Measurements from ENCODE around the gene PXMP2. TPM values are rescaled to one million over a fixed set of nuclear protein-coding genes. Genes with fewer than 3 reads are reported as not detected.

The PXMP2 gene
- total RNA-seq, 1 donor: 10.1 TPM

DNA sequence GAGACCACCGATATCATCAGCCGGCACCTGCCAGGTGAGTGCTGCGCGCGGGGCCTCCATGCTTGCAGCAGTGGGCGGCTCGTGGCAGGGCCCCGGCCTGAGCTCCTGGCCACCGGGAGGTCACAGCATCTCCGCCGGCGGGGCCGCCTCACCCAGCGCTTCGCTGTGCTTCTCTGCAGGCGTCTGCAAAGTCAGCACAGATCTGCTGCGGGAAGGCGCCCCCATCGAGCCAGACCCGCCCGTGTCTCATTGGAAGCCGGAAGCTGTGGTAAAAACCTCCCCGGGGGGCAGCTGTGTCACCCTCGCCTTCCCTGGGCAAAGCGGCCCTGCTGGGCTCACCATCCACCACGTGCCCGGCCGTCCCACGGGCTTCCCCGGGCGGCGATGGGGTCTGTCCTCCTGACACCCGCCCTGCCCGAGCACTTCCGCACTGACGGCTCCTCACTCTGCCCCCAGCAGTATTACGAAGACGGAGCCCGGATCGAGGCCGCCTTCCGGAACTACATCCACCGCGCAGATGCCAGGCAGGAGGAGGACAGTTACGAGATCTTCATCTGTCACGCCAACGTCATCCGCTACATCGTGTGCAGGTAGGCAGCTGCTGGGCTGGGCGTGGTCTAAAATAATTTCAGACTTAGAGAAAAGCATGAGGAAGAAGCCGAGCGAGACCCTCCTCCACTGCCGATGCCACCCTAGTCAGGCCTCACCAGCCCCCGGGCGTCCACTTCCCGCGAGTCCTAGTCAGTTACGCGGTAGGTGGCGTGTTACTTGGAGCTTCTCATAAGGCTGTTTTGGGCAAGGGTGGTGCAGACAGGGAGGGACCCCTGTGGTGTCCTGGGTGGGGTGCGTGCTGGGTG is 30.4 kb downstream of the PXMP2 start:
- no peaks in the 10 kb centered on the region for H3K4me1 ChIP-seq (ENCODE audit: insufficient read depth, low read length)
- no peaks in the 10 kb centered on the region for H3K9me3 ChIP-seq (ENCODE audit: low read depth, low read length)
- peaks cover 40% of the 10 kb centered on the region for H3K79me2 ChIP-seq (ENCODE audit: insufficient read depth, low read length)
- H3K27ac ChIP-seq (ENCODE audit: low read depth, low read length): no peak overlapping the region
- TF ChIP-seq, protein P1, sequence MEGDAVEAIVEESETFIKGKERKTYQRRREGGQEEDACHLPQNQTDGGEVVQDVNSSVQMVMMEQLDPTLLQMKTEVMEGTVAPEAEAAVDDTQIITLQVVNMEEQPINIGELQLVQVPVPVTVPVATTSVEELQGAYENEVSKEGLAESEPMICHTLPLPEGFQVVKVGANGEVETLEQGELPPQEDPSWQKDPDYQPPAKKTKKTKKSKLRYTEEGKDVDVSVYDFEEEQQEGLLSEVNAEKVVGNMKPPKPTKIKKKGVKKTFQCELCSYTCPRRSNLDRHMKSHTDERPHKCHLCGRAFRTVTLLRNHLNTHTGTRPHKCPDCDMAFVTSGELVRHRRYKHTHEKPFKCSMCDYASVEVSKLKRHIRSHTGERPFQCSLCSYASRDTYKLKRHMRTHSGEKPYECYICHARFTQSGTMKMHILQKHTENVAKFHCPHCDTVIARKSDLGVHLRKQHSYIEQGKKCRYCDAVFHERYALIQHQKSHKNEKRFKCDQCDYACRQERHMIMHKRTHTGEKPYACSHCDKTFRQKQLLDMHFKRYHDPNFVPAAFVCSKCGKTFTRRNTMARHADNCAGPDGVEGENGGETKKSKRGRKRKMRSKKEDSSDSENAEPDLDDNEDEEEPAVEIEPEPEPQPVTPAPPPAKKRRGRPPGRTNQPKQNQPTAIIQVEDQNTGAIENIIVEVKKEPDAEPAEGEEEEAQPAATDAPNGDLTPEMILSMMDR (IDR thresholded peaks at IDR 0.05; ENCODE audit: extremely low read depth, low read depth, low read length): no peak
- H3K27me3 ChIP-seq (ENCODE audit: insufficient read depth, low read length): no peaks in the 10 kb centered on the region
- H2AFZ ChIP-seq (ENCODE audit: low read length): no peak overlapping the region
- peak; percentile 76 for DNase-seq (ENCODE audit: insufficient read length, low spot score, missing footprints)
- H4K20me1 ChIP-seq (ENCODE audit: insufficient read depth, low read length): peaks cover 19% of the 10 kb centered on the region
- no peak overlapping the region for H3K4me3 ChIP-seq (ENCODE audit: insufficient read depth, low read length)
- H3K4me2 ChIP-seq (ENCODE audit: insufficient read depth, low read length): no peak overlapping the region
- H3K36me3 ChIP-seq (ENCODE audit: insufficient read depth, low read length): peaks cover 42% of the 10 kb centered on the region

DNA sequence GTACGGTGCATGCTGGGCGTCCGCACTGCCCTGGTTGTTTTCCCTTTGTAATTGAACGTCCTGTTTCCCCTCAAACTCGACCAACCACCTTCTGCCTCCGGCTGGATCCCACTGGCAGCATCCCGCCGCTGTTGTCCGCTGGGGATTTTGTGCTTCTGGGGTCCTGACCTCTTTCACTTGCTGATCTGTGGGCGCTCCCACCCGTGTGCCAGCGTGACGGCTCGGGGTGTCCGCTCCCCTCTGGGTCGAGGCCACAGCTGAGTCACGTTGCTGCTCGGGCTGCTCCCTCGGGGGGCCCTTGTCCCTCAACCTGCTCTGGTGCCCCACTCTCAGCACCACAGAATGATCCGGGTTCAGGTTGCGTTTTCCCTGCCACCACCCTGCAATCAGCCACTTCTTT is 31.3 kb downstream of the PXMP2 start:
- Histone ChIP-seq H3K4me3 (ENCODE audit: insufficient read depth, low read length) (no peak overlapping the region), H3K27me3 (ENCODE audit: insufficient read depth, low read length) (no peaks in the 10 kb centered on the region), H3K9me3 (ENCODE audit: low read depth, low read length) (no peaks in the 10 kb centered on the region), H3K79me2 (ENCODE audit: insufficient read depth, low read length) (peaks cover 38% of the 10 kb centered on the region), H3K36me3 (ENCODE audit: insufficient read depth, low read length) (peaks cover 50% of the 10 kb centered on the region), H3K27ac (ENCODE audit: low read depth, low read length) (no peak overlapping the region), H3K4me1 (ENCODE audit: insufficient read depth, low read length) (no peaks in the 10 kb centered on the region), H4K20me1 (ENCODE audit: insufficient read depth, low read length) (peaks cover 27% of the 10 kb centered on the region), H2AFZ (ENCODE audit: low read length) (no peak overlapping the region), H3K4me2 (ENCODE audit: insufficient read depth, low read length) (no peak overlapping the region)
- TF ChIP-seq, protein P1 (IDR thresholded peaks at IDR 0.05; ENCODE audit: extremely low read depth, low read depth, low read length): no peak
- DNase-seq (ENCODE audit: insufficient read length, low spot score, missing footprints): peak; percentile 74

DNA sequence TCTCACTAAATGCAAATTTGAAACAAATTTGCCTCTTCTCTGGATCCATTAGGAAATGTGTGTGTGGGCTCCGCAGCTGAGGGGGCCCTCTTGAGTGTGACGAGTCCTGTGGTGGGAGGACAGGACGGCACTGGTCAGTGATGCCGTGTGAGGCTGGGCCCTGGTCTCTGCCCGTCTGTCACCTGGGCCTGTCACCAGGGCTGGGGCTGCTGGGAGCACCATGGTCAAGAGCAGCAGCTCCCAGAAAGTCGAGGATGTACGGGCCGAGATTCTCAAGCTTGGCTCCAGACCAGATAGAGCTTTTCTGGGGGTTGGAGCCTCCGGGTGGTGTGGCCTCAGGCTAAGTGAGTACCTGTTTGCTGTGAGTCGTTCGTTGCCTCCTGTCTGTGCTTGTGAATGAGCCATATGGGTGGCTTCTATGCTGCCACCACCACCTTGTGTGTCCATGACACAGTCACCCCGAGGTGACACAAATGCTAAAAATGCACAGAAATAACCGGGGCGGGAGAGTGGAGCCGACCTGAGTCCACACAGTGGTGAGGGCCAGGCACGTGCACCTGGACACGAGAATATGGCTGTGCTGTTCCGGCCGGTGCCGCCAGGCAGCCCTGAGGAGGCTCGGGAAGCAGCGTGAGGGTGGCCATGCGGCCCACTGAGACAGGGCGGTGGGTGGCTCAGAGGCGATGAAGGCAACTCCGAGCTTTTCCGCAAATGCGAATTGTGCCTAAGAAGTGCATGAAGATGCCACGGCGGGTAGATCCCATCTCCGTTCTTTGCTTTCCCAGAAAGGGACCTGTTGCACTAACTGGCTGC is 32.0 kb downstream of the PXMP2 start:
- no peak overlapping the region for H2AFZ ChIP-seq (ENCODE audit: low read length)
- H3K4me3 ChIP-seq (ENCODE audit: insufficient read depth, low read length): no peak overlapping the region
- H3K4me1 ChIP-seq (ENCODE audit: insufficient read depth, low read length): peaks cover 6% of the 10 kb centered on the region
- peaks cover 29% of the 10 kb centered on the region for H4K20me1 ChIP-seq (ENCODE audit: insufficient read depth, low read length)
- DNase-seq (ENCODE audit: insufficient read length, low spot score, missing footprints): peak; percentile 83
- no peak overlapping the region for H3K4me2 ChIP-seq (ENCODE audit: insufficient read depth, low read length)
- peaks cover 55% of the 10 kb centered on the region for H3K36me3 ChIP-seq (ENCODE audit: insufficient read depth, low read length)
- H3K27me3 ChIP-seq (ENCODE audit: insufficient read depth, low read length): no peaks in the 10 kb centered on the region
- TF ChIP-seq, protein P1 (IDR thresholded peaks at IDR 0.05; ENCODE audit: extremely low read depth, low read depth, low read length): no peak
- H3K27ac ChIP-seq (ENCODE audit: low read depth, low read length): no peak overlapping the region
- H3K79me2 ChIP-seq (ENCODE audit: insufficient read depth, low read length): peaks cover 36% of the 10 kb centered on the region
- H3K9me3 ChIP-seq (ENCODE audit: low read depth, low read length): no peaks in the 10 kb centered on the region

DNA sequence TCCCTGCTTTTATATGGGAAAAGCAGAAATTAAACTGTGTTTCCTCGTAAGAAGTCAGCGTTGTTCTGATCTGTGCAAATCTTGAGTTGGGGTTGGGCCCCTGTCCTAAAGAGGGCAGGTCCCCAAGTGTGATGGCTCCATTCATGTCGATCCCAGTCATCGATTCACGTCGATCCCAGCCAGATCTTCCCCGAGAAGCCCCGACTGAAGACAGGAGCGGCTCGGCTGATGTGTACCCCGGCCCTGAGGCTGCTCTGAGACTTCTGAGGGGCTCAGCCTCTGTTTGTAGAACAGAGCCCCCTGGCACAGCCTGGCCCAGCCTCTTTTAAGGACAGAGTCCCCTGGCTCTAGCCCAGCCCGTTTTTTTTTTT is 32.6 kb downstream of the PXMP2 start:
- Histone ChIP-seq H3K4me1 (ENCODE audit: insufficient read depth, low read length) (peaks cover 6% of the 10 kb centered on the region), H4K20me1 (ENCODE audit: insufficient read depth, low read length) (peaks cover 30% of the 10 kb centered on the region), H3K79me2 (ENCODE audit: insufficient read depth, low read length) (peaks cover 35% of the 10 kb centered on the region), H3K27ac (ENCODE audit: low read depth, low read length) (no peak overlapping the region), H3K36me3 (ENCODE audit: insufficient read depth, low read length) (peaks cover 60% of the 10 kb centered on the region), H3K27me3 (ENCODE audit: insufficient read depth, low read length) (no peaks in the 10 kb centered on the region), H3K4me2 (ENCODE audit: insufficient read depth, low read length) (no peak overlapping the region), H2AFZ (ENCODE audit: low read length) (no peak overlapping the region), H3K4me3 (ENCODE audit: insufficient read depth, low read length) (no peak overlapping the region), H3K9me3 (ENCODE audit: low read depth, low read length) (no peaks in the 10 kb centered on the region)
- DNase-seq (ENCODE audit: insufficient read length, low spot score, missing footprints): peak; percentile 77
- TF ChIP-seq, protein P1 (IDR thresholded peaks at IDR 0.05; ENCODE audit: extremely low read depth, low read depth, low read length): no peak

Measured in osteoblast (primary cell).